HepG2 (cell line): ENCODE measurements around the gene LDLRAD3. TPM values are rescaled to one million over a fixed set of nuclear protein-coding genes. Genes with fewer than 3 reads are reported as not detected.

Source experiments
- ATAC-seq: fragments of 200-7000 bp; cut with Tn5 transposase; 3 replicates; pipeline ENCODE4 v1.9.1; 2020; ENCODE audit warnings: mild to moderate bottlenecking, moderate library complexity
- BruUV-seq: library from RNA; stranded (reverse); fragments of 400-500 nt; replicated peaks from 2 replicates; lab custom pipeline; 2021; lab: Mats Ljungman, UMichigan
- CTCF ChIA-PET: fragments of 300-600 bp; formaldehyde crosslinking; extraction: SDS; loops from one replicate; lab custom pipeline; 2021; ENCODE audit warnings: low total read pairs, inconsistent platforms, low intra/inter-chr PET ratio; lab: Yijun Ruan, JAX
- POLR2A ChIA-PET: fragments of 350-600 bp; sonication (Branson Sonifier 250); formaldehyde crosslinking; loops from one replicate; lab custom pipeline; 2020; ENCODE audit warnings: antibody characterized with exemption, inconsistent platforms; lab: Yijun Ruan, JAX
- DNase-seq: peaks from one replicate; pipeline ENCODE4 v3.0.0-alpha.2; 2015; ENCODE audit warnings: low spot score
- FAIRE-seq: peaks from 3 replicates; lab custom pipeline; 2011; peaks lifted over from hg19 to GRCh38; lab: Jason Lieb, UNC
- H2AFZ ChIP-seq: one replicate; pipeline ENCODE4 v1.6.1; 2011; ENCODE audit warnings: low read length, inconsistent platforms
- H3K27ac ChIP-seq: fragments of 300-600 bp; 3 replicates; pipeline ENCODE4 v1.8.0; 2011; ENCODE audit warnings: mixed run types, mild to moderate bottlenecking, mixed read lengths, low read length, inconsistent platforms; ENCODE audit not compliant: insufficient read depth; ENCODE audit errors: extremely low read length
- H3K27me3 ChIP-seq, 2 experiments: fragments of 200-600 bp in 1 of 2; 2 replicates in 1 of 2; 3 replicates in 1 of 2; pipeline versions ENCODE4 v1.6.0 to v1.8.0; 2011; ENCODE audit warnings: low read length in 2 of 2, mild to moderate bottlenecking in 2 of 2, moderate library complexity in 2 of 2, inconsistent platforms in 1 of 2; ENCODE audit not compliant: insufficient read depth in 2 of 2, control insufficient read depth in 1 of 2
- H3K36me3 ChIP-seq, 2 experiments: fragments of 200-600 bp in 1 of 2; replicated peaks in 1 of 2; 2 replicates in 1 of 2; 3 replicates in 1 of 2; pipeline versions ENCODE4 v1.5.1 to v1.8.0; 2011; ENCODE audit warnings: low read length in 2 of 2, inconsistent platforms in 1 of 2; ENCODE audit not compliant: insufficient read depth in 2 of 2, control insufficient read depth in 1 of 2
- H3K4me1 ChIP-seq: 2 replicates; pipeline ENCODE4 v1.5.1; 2012; ENCODE audit warnings: low read length, inconsistent platforms; ENCODE audit not compliant: insufficient read depth
- H3K4me2 ChIP-seq: 2 replicates; pipeline ENCODE4 v1.6.0; 2011; ENCODE audit warnings: low read depth, low read length, inconsistent platforms
- H3K4me3 ChIP-seq, 3 experiments: fragments of 200-600 bp in 1 of 3; sonication (generic), shearing (Covaris generic) in 1 of 3; replicated peaks in 1 of 3; 2 replicates each; pipeline ENCODE4 v1.5.1; 2011 to 2016; ENCODE audit warnings: low read length in 3 of 3, inconsistent platforms in 2 of 3, low read depth in 2 of 3, mild to moderate bottlenecking in 2 of 3, control low read depth in 1 of 3, mixed read lengths in 1 of 3; ENCODE audit not compliant: insufficient read depth in 1 of 3
- H3K79me2 ChIP-seq: one replicate; pipeline ENCODE4 v1.6.1; 2011; ENCODE audit warnings: low read length, inconsistent platforms; ENCODE audit not compliant: insufficient read depth
- H3K9ac ChIP-seq: 2 replicates; pipeline ENCODE4 v1.6.0; 2011; ENCODE audit warnings: mild to moderate bottlenecking, low read depth, low read length, inconsistent platforms; ENCODE audit not compliant: insufficient read depth
- H3K9me3 ChIP-seq: 2 replicates; pipeline ENCODE4 v1.5.1; 2012; ENCODE audit warnings: mild to moderate bottlenecking, low read length
- H4K20me1 ChIP-seq: 2 replicates; pipeline ENCODE4 v1.6.0; 2011; ENCODE audit warnings: inconsistent platforms, mild to moderate bottlenecking, low read length, moderate library complexity; ENCODE audit not compliant: insufficient read depth
- ATF4 ChIP-seq, 2 experiments: fragments of 450-650 bp in 1 of 2; sonication (generic) in 1 of 2; formaldehyde crosslinking; IDR thresholded peaks; 2 replicates each; pipeline versions ENCODE4 v1.5.0 to v1.8.0; 2020 to 2022; ENCODE audit warnings: mild to moderate bottlenecking in 1 of 2, missing genetic modification reagents in 1 of 2
- E2F5 ChIP-seq: sonication (generic); formaldehyde crosslinking; conservative IDR thresholded peaks from 2 replicates; pipeline ENCODE4 v1.4.0; 2020; ENCODE audit warnings: missing genetic modification reagents
- HNRNPLL ChIP-seq: fragments of 200-400 bp; formaldehyde crosslinking; IDR thresholded peaks from 2 replicates; pipeline ENCODE4 v1.6.1; 2017; ENCODE audit warnings: mild to moderate bottlenecking, low read depth, low read length; ENCODE audit not compliant: poor library complexity, severe bottlenecking
- MXD4 ChIP-seq: IDR thresholded peaks from 2 replicates; pipeline ENCODE4 v1.6.1; 2016; ENCODE audit warnings: mild to moderate bottlenecking, missing biosample characterization, missing genetic modification reagents
- PRMT3 ChIP-seq: sonication (generic); formaldehyde crosslinking; IDR thresholded peaks from 2 replicates; pipeline ENCODE4 v1.8.1; 2022; ENCODE audit warnings: low read depth, mild to moderate bottlenecking, moderate library complexity, missing genetic modification reagents, borderline replicate concordance
- RELA ChIP-seq: sonication (generic); formaldehyde crosslinking; IDR thresholded peaks from 2 replicates; pipeline ENCODE4 v1.4.0; 2020; ENCODE audit warnings: missing genetic modification reagents
- SMAD9 ChIP-seq: sonication (generic); formaldehyde crosslinking; IDR thresholded peaks from 2 replicates; pipeline ENCODE4 v1.5.1; 2020; ENCODE audit warnings: mild to moderate bottlenecking, missing genetic modification reagents
- TCF7L2 ChIP-seq: IDR thresholded peaks from 2 replicates; pipeline ENCODE4 v1.6.1; 2011; ENCODE audit warnings: mild to moderate bottlenecking, low read depth, low read length, moderate library complexity
- WGBS: methylation state at CpG from one replicate; pipeline ENCODE4 v1.1.6; 2017; ENCODE audit warnings: low lambda C conversion rate; 5-methylcytosine and 5-hydroxymethylcytosine counted together
- in situ Hi-C: cut with HindIII; loops from 2 replicates; pipeline ENCODE4 v1.10.0; 2017; ENCODE audit warnings: low pct_unique_long_range_greater_than_20kb; ENCODE audit not compliant: extremely low pct_ligation_motif_present
- intact Hi-C: fragments of 100-400 bp; cut with micrococcal nuclease; formaldehyde crosslinking; loops from one replicate; pipeline ENCODE4 v1.10.0; 2022; ENCODE audit not compliant: unreplicated experiment
- polyA plus RNA-seq, 8 experiments: library from polyadenylated mRNA; depleted of rRNA in 3 of 8; stranded (reverse) in 7 of 8; unstranded in 1 of 8; fragments of >200 nt; fragmentation: Illumina TruSeq in 4 of 8; extraction: Trizol in 4 of 8; gene quantifications; 2 replicates each; pipeline versions ENCODE4 v1.2.1 to v1.2.3, GENCODE V29; 2011 to 2016; ENCODE audit warnings: low read depth in 4 of 8, missing spikeins in 1 of 8, mixed read lengths in 1 of 8; ENCODE audit not compliant: insufficient read depth in 1 of 8
- total RNA-seq, 5 experiments: library from RNA; depleted of rRNA; stranded (reverse); fragments of >200 nt; fragmentation: Illumina TruSeq; extraction: Trizol; gene quantifications; 2 replicates each; pipeline ENCODE4 v1.2.3, GENCODE V29; 2016; ENCODE audit warnings: low read depth in 1 of 5
- TF ChIP-seq, protein P1 (sequence below): sonication (generic); formaldehyde crosslinking; IDR thresholded peaks from 2 replicates; pipeline ENCODE4 v1.5.1; 2020; ENCODE audit warnings: missing genetic modification reagents, mild to moderate bottlenecking, borderline replicate concordance

The LDLRAD3 gene
- total and polyA plus RNA-seq, 2 of the 13 experiments (the other 11 are each of a cell fraction or from before 2014, with no cell fraction given) = 0.50 to 0.60 TPM

DNA sequence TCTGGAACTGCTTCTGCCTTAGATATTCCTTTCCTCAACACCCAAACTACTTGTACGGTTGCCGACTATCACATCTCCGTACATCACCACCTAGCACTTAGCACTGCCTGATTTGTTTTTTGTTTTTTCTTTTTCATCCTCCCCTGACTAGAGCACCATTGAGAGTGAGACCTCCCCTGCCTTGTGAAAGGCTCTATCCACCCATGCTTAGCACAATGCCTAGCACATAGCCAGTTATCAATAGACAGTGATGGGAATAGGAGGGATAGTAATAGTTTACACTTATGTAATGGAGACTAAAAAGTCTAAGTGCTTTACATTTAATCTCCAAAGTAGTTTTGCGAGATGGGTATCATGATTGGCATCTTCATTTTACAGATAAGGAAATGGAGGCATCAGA is 115.8 kb downstream of the LDLRAD3 start:
- POLR2A ChIA-PET = no interaction called here
- no peak overlapping the region for H2AFZ ChIP-seq
- ATAC-seq = no peak

DNA sequence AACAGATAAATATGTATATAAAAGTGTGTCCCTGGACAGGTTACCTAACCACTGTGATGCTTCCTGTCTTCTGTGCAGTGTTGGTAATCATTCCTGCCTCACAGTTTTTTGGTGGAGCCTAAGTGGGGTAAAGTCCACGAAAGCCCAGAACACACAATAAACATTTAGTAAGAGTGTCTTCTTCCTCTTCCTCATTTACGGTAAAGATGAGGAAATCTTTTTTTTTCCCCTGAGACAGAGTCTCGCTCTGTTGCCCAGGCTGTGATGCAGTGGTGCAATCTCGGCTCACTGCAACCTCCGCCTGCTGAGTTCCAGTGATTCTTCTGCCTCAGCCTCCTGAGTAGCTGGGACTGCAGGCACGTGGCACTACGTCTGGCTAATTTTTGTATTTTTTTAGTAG is 117.1 kb downstream of the LDLRAD3 start:
- DNase-seq (no peak), ATAC-seq (no peak), FAIRE-seq (no peak)
- no peaks in the 10 kb centered on the region for H3K36me3 ChIP-seq
- ChIA-PET POLR2A (no interaction called here), CTCF (no interaction called here)
- no peak overlapping the region for H3K9ac ChIP-seq
- no peak overlapping the region for H3K27ac ChIP-seq
- H2AFZ ChIP-seq = no peak overlapping the region
- H3K9me3 ChIP-seq = no peaks in the 10 kb centered on the region
- no peak overlapping the region for H3K4me2 ChIP-seq
- no TSS peak for BruUV-seq
- no peaks in the 10 kb centered on the region for H3K4me1 ChIP-seq
- intact Hi-C loops = no loop called here
- no peak overlapping the region for H3K4me3 ChIP-seq
- no peak for TF ChIP-seq PRMT3
- TF ChIP-seq SMAD9 (CRISPR knock-in tag) = no peak
- no peak for TF ChIP-seq MXD4
- no peak for TF ChIP-seq TCF7L2
- TF ChIP-seq ATF4 (CRISPR knock-in tag; IDR thresholded peaks at IDR 0.05) = no peak
- no peak for TF ChIP-seq RELA (CRISPR knock-in tag)
- TF ChIP-seq, protein P1, sequence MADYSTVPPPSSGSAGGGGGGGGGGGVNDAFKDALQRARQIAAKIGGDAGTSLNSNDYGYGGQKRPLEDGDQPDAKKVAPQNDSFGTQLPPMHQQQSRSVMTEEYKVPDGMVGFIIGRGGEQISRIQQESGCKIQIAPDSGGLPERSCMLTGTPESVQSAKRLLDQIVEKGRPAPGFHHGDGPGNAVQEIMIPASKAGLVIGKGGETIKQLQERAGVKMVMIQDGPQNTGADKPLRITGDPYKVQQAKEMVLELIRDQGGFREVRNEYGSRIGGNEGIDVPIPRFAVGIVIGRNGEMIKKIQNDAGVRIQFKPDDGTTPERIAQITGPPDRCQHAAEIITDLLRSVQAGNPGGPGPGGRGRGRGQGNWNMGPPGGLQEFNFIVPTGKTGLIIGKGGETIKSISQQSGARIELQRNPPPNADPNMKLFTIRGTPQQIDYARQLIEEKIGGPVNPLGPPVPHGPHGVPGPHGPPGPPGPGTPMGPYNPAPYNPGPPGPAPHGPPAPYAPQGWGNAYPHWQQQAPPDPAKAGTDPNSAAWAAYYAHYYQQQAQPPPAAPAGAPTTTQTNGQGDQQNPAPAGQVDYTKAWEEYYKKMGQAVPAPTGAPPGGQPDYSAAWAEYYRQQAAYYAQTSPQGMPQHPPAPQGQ = no peak
- no peaks in the 10 kb centered on the region for H4K20me1 ChIP-seq
- WGBS = 15% methylated on average over 7 of the region's 7 CpGs
- in situ Hi-C loops = no loop called here
- no peaks in the 10 kb centered on the region for H3K79me2 ChIP-seq
- H3K27me3 ChIP-seq = no peaks in the 10 kb centered on the region; a peak in 1 of 5 replicates

More for the DNA sequence above, 115.8 kb downstream of the LDLRAD3 start:
- no peak for DNase-seq
- H3K27me3 ChIP-seq = no peaks in the 10 kb centered on the region; a peak in 1 of 5 replicates
- TF ChIP-seq HNRNPLL = no peak
- no peak for TF ChIP-seq E2F5 (CRISPR knock-in tag)
- H3K79me2 ChIP-seq = no peaks in the 10 kb centered on the region
- no peak for FAIRE-seq
- H3K27ac ChIP-seq = no peak overlapping the region
- no peaks in the 10 kb centered on the region for H3K36me3 ChIP-seq
- H3K4me3 ChIP-seq = no peak overlapping the region
- H3K9ac ChIP-seq = no peak overlapping the region
- intact Hi-C loops = no loop called here
- no TSS peak for BruUV-seq
- WGBS = 65% methylated on average over 4 of the region's 4 CpGs
- H3K4me2 ChIP-seq = no peak overlapping the region
- H3K9me3 ChIP-seq = no peaks in the 10 kb centered on the region
- CTCF ChIA-PET = no interaction called here
- no peaks in the 10 kb centered on the region for H4K20me1 ChIP-seq
- H3K4me1 ChIP-seq = no peaks in the 10 kb centered on the region
- in situ Hi-C loops = no loop called here
